ENCODE data around the gene SEZ6. TPM values are rescaled to one million over a fixed set of nuclear protein-coding genes. Genes with fewer than 3 reads are reported as not detected.

SEZ6 gene
- total RNA-seq, 1 donor from 2014 or later: not detected

DNA sequence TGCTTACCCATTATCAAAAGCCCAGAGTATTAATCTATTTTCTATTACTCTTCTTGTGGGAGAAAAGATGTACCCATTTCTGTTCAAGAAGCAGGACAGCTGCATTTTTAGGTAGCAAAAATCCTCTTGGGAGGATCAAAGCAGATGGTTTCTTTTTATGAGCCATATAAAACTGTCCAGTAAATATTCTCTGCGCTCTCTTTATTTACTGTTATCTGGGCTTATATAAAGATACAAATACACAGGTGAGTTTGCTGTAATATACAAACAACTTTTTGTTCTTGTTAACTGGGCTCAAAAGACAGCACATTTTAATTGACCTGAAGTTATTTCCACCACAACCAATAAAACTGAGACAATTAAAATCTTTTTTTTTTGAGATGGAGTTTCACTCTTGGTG lies 64.6 kb downstream of the SEZ6 start:
- H3K9me3 Mint-ChIP-seq: no peaks in the 10 kb centered on the region
- CTCF ChIA-PET: no interaction called here
- TF ChIP-seq, protein P1, sequence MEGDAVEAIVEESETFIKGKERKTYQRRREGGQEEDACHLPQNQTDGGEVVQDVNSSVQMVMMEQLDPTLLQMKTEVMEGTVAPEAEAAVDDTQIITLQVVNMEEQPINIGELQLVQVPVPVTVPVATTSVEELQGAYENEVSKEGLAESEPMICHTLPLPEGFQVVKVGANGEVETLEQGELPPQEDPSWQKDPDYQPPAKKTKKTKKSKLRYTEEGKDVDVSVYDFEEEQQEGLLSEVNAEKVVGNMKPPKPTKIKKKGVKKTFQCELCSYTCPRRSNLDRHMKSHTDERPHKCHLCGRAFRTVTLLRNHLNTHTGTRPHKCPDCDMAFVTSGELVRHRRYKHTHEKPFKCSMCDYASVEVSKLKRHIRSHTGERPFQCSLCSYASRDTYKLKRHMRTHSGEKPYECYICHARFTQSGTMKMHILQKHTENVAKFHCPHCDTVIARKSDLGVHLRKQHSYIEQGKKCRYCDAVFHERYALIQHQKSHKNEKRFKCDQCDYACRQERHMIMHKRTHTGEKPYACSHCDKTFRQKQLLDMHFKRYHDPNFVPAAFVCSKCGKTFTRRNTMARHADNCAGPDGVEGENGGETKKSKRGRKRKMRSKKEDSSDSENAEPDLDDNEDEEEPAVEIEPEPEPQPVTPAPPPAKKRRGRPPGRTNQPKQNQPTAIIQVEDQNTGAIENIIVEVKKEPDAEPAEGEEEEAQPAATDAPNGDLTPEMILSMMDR (IDR thresholded peaks at IDR 0.05): no peak
- ATAC-seq (ENCODE audit: low read depth) (no peak), DNase-seq (no peak)
- peaks cover 53% of the 10 kb centered on the region for H3K36me3 Mint-ChIP-seq (ENCODE audit: low read depth)
- no peak overlapping the region for H3K27ac Mint-ChIP-seq
- no peak overlapping the region for H3K4me3 Mint-ChIP-seq
- no peaks in the 10 kb centered on the region for H3K27me3 Mint-ChIP-seq
- POLR2A ChIA-PET: interaction anchor here (0.6 to 1.5 kb wide), 2 partner anchors 9 to 1916 kb away, joined by 3 to 10 read pairs; no protein-coding TSS in a partner anchor
- intact Hi-C loops (cut with micrococcal nuclease): no loop called here
- H3K4me1 Mint-ChIP-seq: peaks cover 81% of the 10 kb centered on the region

DNA sequence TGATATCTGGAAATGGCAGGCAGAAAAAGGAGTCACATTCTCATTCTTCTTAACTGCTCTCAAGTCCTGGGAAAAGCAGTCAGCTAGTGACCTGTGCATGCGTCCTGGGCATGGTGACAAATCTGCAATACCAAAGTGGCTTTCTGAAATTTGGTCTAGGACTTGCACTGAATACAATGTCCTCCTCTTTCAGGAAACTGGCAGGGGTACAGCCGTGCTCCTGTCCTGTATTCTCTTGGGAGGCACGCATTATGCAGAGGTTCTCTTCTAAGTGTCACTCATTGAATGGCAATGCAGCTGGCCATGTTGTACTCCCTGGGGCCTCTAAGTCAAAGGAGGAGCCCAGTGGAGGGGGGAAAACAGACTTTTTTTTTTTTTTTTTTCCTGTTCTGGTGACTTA lies 65.2 kb downstream of the SEZ6 start:
- intact Hi-C loops (cut with micrococcal nuclease): no loop called here
- Mint-ChIP-seq H3K27me3 (no peaks in the 10 kb centered on the region), H3K27ac (no peak overlapping the region), H3K4me3 (no peak overlapping the region), H3K4me1 (peaks cover 81% of the 10 kb centered on the region), H3K9me3 (no peaks in the 10 kb centered on the region), H3K36me3 (ENCODE audit: low read depth) (peaks cover 54% of the 10 kb centered on the region)
- DNase-seq (no peak), ATAC-seq (ENCODE audit: low read depth) (no peak)
- ChIA-PET CTCF (no interaction called here), POLR2A (interaction anchor here (0.6 to 1.5 kb wide), 3 partner anchors 9 to 1917 kb away, joined by 3 to 10 read pairs (median 3); partner anchors contain the start of gene FLOT2)
- TF ChIP-seq, protein P1 (IDR thresholded peaks at IDR 0.05): no peak

DNA sequence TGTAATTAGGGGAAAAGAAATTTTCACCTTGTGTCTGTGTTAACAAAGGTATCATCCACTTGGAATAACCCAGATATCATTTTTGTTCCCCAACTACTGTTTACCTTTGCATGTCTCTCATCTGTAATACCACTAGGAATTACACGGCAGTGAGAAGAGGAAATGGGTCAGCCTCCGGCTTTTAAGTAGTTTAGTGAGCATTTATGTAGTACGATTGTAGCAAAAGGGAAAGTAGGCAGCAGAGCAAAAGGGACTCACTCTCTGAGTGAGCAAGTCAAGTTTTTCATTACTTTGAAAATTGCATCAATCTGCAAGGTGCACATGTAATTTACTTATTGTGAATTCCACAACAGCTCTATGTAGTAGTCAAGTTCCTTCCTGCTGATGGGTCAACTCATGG lies 65.7 kb downstream of the SEZ6 start:
- ChIA-PET POLR2A (interaction anchor here (0.8 to 4.0 kb wide), 2 partner anchors 9 to 43 kb away, joined by 3 to 14 read pairs; partner anchors contain the start of gene FLOT2), CTCF (interaction anchor here (1.0 kb wide), 1 partner anchor 190 kb away, joined by 4 read pairs; no protein-coding TSS in a partner anchor)
- H3K36me3 Mint-ChIP-seq (ENCODE audit: low read depth): peaks cover 53% of the 10 kb centered on the region
- TF ChIP-seq, protein P1 (IDR thresholded peaks at IDR 0.05): no peak
- H3K4me3 Mint-ChIP-seq: no peak overlapping the region
- no peak for ATAC-seq (ENCODE audit: low read depth)
- intact Hi-C loops (cut with micrococcal nuclease): no loop called here
- H3K4me1 Mint-ChIP-seq: peaks cover 79% of the 10 kb centered on the region
- DNase-seq: no peak
- H3K27ac Mint-ChIP-seq: no peak overlapping the region
- H3K9me3 Mint-ChIP-seq: no peaks in the 10 kb centered on the region
- no peaks in the 10 kb centered on the region for H3K27me3 Mint-ChIP-seq

DNA sequence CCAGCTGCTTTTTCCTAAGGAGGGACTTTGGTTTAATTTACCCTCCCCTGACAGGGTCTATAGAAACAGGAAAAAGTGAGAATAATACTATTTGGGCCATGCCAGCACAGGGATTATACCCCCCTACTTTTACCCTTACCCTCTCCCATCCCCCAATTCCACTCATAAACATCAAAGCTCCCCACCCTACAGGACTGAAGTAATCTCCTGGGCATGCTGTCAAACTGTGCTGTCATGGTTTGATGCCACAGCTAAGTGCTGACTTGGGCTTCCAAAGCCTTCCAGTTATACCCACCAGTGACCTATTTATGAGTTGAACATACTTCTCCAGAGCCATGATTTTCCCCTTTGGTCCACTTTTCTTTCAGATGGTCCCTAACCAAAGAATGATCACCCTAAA lies 67.3 kb downstream of the SEZ6 start:
- TF ChIP-seq, protein P1 (IDR thresholded peaks at IDR 0.05): no peak
- H3K27ac Mint-ChIP-seq: no peak overlapping the region
- no peak overlapping the region for H3K4me3 Mint-ChIP-seq
- POLR2A ChIA-PET: interaction anchor here (1.0 to 4.0 kb wide), 2 partner anchors 10 to 12 kb away, joined by 3 to 14 read pairs; no protein-coding TSS in a partner anchor
- intact Hi-C loops (cut with micrococcal nuclease): no loop called here
- no peaks in the 10 kb centered on the region for H3K9me3 Mint-ChIP-seq
- CTCF ChIA-PET: interaction anchor here (1.3 to 1.4 kb wide), 2 partner anchors 11 to 27 kb away, joined by 3 read pairs; no protein-coding TSS in a partner anchor
- DNase-seq (no peak), ATAC-seq (ENCODE audit: low read depth) (no peak)
- H3K36me3 Mint-ChIP-seq (ENCODE audit: low read depth): peaks cover 55% of the 10 kb centered on the region
- no peaks in the 10 kb centered on the region for H3K27me3 Mint-ChIP-seq
- peaks cover 74% of the 10 kb centered on the region for H3K4me1 Mint-ChIP-seq

DNA sequence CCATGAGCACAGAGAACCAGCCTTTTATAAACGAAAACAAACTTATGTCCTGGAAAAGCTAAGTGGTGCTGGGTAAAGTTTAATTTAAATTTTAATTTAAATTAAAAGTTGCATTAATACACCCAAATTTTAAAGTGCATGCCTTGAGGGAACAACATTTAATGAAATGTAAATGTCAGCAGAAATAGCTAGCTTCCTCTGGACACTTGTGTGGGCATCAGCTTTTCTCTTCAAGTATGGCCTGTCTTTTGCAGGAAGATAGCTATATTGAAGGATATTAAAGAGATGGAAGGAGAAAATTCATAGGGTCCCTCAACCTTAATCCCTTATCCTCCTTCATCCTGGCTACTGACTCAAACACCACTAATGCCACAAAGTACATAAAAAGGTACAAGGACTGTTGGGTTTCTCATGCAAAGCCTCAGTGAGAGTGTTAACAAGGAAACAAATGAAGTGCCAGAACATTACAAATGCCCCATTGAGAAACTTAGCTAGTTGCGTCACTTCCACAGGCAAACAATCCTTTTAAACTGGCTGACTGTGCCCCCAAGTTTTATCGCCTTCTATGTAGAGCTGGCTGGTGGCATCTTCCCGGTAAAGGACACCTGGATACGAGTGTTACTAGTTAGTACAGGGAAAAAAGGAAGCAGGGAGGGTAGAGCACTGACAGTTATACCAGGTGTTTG lies 68.6 kb downstream of the SEZ6 start:
- ChIA-PET POLR2A (interaction anchor here (0.6 to 4.0 kb wide), 5 partner anchors 11 to 210 kb away, joined by 3 to 14 read pairs (median 4); no protein-coding TSS in a partner anchor), CTCF (interaction anchor here (1.3 kb wide), 1 partner anchor 28 kb away, joined by 3 read pairs; no protein-coding TSS in a partner anchor)
- Mint-ChIP-seq H3K36me3 (ENCODE audit: low read depth) (peaks cover 47% of the 10 kb centered on the region), H3K4me1 (peaks cover 71% of the 10 kb centered on the region), H3K27ac (no peak overlapping the region), H3K9me3 (no peaks in the 10 kb centered on the region), H3K4me3 (no peak overlapping the region), H3K27me3 (no peaks in the 10 kb centered on the region)
- TF ChIP-seq, protein P1 (IDR thresholded peaks at IDR 0.05): no peak
- DNase-seq (no peak), ATAC-seq (ENCODE audit: low read depth) (no peak)
- intact Hi-C loops (cut with micrococcal nuclease): no loop called here
